Calu3 (cell line): ENCODE data around the gene MCM3AP. TPM values are rescaled to one million over a fixed set of nuclear protein-coding genes. Genes with fewer than 3 reads are reported as not detected.
"Not testable (repeated sequence)": the region's sequence is repeated elsewhere in the genome, so short reads cannot be mapped to it uniquely, and the experiment has no call there.

Source experiments
- BruUV-seq: library from RNA; stranded (reverse); fragments of 400-500 nt; replicated peaks from 2 replicates; lab custom pipeline; 2021; lab: Mats Ljungman, UMichigan
- CTCF ChIA-PET: fragments of 300-600 bp; sonication (Branson Sonifier 250); formaldehyde crosslinking; loops from one replicate; lab custom pipeline; 2022; ENCODE audit warnings: antibody characterized with exemption; lab: Charles Lee
- DNase-seq: peaks from one replicate; pipeline ENCODE4 v3.0.0; 2022
- H3K27ac Mint-ChIP-seq: one replicate; pipeline ENCODE4 v1.8.0; 2022; ENCODE audit warnings: mixed read lengths; ENCODE audit not compliant: unreplicated experiment
- H3K27me3 Mint-ChIP-seq: one replicate; pipeline ENCODE4 v1.8.0; 2022; ENCODE audit warnings: mixed read lengths; ENCODE audit not compliant: unreplicated experiment
- H3K36me3 Mint-ChIP-seq: one replicate; pipeline ENCODE4 v1.8.0; 2022; ENCODE audit warnings: mild to moderate bottlenecking, moderate library complexity, mixed read lengths; ENCODE audit not compliant: insufficient read depth, unreplicated experiment
- H3K4me1 Mint-ChIP-seq: one replicate; pipeline ENCODE4 v1.8.0; 2022; ENCODE audit warnings: mild to moderate bottlenecking, low read depth, mixed read lengths; ENCODE audit not compliant: unreplicated experiment
- H3K4me3 Mint-ChIP-seq: one replicate; pipeline ENCODE4 v1.8.0; 2022; ENCODE audit warnings: mild to moderate bottlenecking, low read depth, moderate library complexity, mixed read lengths; ENCODE audit not compliant: unreplicated experiment
- H3K9me3 Mint-ChIP-seq: one replicate; pipeline ENCODE4 v1.8.0; 2022; ENCODE audit warnings: low read depth, mixed read lengths; ENCODE audit not compliant: unreplicated experiment
- intact Hi-C: fragments of 100-400 bp; cut with micrococcal nuclease; formaldehyde crosslinking; loops from one replicate; pipeline ENCODE4 v1.10.0; 2022; ENCODE audit not compliant: unreplicated experiment
- total RNA-seq: library from RNA; stranded (reverse); gene quantifications from 2 replicates; pipeline ENCODE4 v1.2.3, GENCODE V29; 2022
- TF ChIP-seq, protein P1 (sequence below): fragments of 200-600 bp; IDR thresholded peaks from one replicate; pipeline ENCODE4 v1.8.0; 2022; ENCODE audit warnings: antibody characterized with exemption; ENCODE audit not compliant: unreplicated experiment

Gene MCM3AP
- total RNA-seq, 1 experiment from 2014 or later, result 64.1 TPM

DNA sequence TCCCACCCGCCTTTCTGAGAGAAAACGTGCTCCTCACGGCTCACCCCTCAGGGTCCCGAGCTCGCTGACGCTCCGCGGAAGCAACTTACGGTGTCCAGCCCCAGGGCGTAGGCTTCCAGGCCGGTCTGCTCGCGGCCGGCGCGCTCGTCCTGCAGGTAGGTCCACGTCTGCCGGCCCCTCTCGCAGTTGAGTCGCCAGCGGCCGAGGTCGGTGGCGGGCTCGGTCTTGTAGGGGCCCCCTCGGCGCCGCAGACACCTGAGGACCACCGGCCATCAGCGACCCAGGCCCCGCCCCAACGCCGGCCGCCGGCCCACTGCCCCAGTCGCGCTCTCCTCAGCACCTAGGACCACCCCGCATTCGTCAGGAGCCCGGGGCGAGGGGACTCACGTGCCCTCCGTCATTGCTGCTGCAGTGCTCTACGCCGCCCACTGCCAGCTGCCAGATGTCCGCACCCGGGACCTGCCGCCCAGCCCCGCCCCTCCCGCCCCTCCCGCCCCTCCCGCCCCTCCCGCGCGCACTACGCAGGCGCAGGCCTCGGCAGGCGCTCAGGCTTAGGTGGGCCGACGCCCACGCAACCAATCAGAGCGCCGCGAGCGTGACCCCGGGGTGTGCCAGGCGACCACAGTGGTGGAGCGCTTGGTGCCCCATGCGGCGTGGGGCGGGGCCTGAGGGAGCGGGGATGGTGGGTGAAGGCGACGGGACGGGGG lies 56.9 kb downstream of the MCM3AP start, which contains the start of gene LSS:
Gene LSS, minus strand, starts transcription at position 430 of the 707 bp plus-strand sequence. Its CDS starts 29 bp downstream, at position 401.
- peak; percentile 98 for DNase-seq
- Mint-ChIP-seq H3K4me1 (peaks cover 26% of the 10 kb centered on the region), H3K4me3 (peak within 1 kb of the TSS; percentile 83), H3K9me3 (no peaks in the 10 kb centered on the region), H3K27ac (peak within 1 kb of the TSS; percentile 85), H3K36me3 (peaks cover 44% of the 10 kb centered on the region), H3K27me3 (no peaks in the 10 kb centered on the region)
- TF ChIP-seq, protein P1, sequence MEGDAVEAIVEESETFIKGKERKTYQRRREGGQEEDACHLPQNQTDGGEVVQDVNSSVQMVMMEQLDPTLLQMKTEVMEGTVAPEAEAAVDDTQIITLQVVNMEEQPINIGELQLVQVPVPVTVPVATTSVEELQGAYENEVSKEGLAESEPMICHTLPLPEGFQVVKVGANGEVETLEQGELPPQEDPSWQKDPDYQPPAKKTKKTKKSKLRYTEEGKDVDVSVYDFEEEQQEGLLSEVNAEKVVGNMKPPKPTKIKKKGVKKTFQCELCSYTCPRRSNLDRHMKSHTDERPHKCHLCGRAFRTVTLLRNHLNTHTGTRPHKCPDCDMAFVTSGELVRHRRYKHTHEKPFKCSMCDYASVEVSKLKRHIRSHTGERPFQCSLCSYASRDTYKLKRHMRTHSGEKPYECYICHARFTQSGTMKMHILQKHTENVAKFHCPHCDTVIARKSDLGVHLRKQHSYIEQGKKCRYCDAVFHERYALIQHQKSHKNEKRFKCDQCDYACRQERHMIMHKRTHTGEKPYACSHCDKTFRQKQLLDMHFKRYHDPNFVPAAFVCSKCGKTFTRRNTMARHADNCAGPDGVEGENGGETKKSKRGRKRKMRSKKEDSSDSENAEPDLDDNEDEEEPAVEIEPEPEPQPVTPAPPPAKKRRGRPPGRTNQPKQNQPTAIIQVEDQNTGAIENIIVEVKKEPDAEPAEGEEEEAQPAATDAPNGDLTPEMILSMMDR, result no peak
- intact Hi-C loops, result loop anchor here (10.0 kb wide), 1 partner anchor 84 kb away; no protein-coding TSS in a partner anchor
- no TSS peak for BruUV-seq
- CTCF ChIA-PET, result no interaction called here

DNA sequence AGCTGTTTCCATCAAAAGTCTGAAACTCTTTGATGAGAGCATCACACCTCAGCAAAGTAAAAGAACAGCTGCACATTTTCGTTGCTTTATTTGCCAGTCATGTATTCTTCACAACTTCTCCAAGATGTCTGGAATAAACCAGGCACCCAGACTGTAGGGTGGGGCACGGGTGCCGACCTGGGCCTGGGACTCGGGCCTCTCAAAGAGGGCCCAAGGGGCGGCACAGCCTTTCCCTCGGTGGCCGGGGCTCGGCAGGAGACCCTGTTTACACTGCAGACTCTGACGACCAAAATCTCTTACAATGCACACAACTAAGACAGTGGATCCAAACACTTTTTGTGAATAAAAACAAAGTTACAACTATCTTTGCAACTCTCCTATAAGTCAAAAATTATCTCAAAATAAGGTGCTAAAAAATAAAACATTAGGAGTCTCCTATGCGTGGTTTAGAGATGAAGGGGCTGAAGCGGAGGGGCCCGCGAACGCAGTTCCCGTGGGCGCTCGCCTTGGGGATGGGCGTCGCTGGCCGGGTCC lies 57.5 kb downstream of the MCM3AP start:
- H3K36me3 Mint-ChIP-seq, result peaks cover 44% of the 10 kb centered on the region
- BruUV-seq, result no TSS peak
- peak overlapping the region; percentile 85 for H3K27ac Mint-ChIP-seq
- H3K4me3 Mint-ChIP-seq, result peak overlapping the region; percentile 83
- no peak for DNase-seq
- intact Hi-C loops, result loop anchor here (10.0 kb wide), 1 partner anchor 83 kb away; no protein-coding TSS in a partner anchor
- no peaks in the 10 kb centered on the region for H3K27me3 Mint-ChIP-seq
- TF ChIP-seq, protein P1, result no peak
- H3K4me1 Mint-ChIP-seq, result peaks cover 26% of the 10 kb centered on the region
- H3K9me3 Mint-ChIP-seq, result no peaks in the 10 kb centered on the region
- CTCF ChIA-PET, result no interaction called here

GRCh38 chr21:46226920-46227599 lies 58.4 kb downstream of the MCM3AP start:
- intact Hi-C loops, result loop anchor here (10.0 kb wide), 1 partner anchor 82 kb away; no protein-coding TSS in a partner anchor
- BruUV-seq, result no TSS peak
- no peaks in the 10 kb centered on the region for H3K27me3 Mint-ChIP-seq
- TF ChIP-seq, protein P1, result no peak
- H3K27ac Mint-ChIP-seq, result peak overlapping the region; percentile 44
- CTCF ChIA-PET, result no interaction called here
- H3K36me3 Mint-ChIP-seq, result peaks cover 50% of the 10 kb centered on the region
- H3K9me3 Mint-ChIP-seq, result no peaks in the 10 kb centered on the region
- DNase-seq, result no peak
- H3K4me3 Mint-ChIP-seq, result peak overlapping the region; percentile 83
- H3K4me1 Mint-ChIP-seq, result peaks cover 26% of the 10 kb centered on the region

GRCh38 chr21:46226146-46226545 lies 59.3 kb downstream of the MCM3AP start:
- peaks cover 42% of the 10 kb centered on the region for H3K36me3 Mint-ChIP-seq
- no peaks in the 10 kb centered on the region for H3K9me3 Mint-ChIP-seq
- no peak for DNase-seq
- no peaks in the 10 kb centered on the region for H3K27me3 Mint-ChIP-seq
- CTCF ChIA-PET, result no interaction called here
- no peak overlapping the region for H3K27ac Mint-ChIP-seq
- BruUV-seq, result no TSS peak
- TF ChIP-seq, protein P1, result no peak
- H3K4me1 Mint-ChIP-seq, result peaks cover 21% of the 10 kb centered on the region
- peak overlapping the region; percentile 83 for H3K4me3 Mint-ChIP-seq
- intact Hi-C loops, result loop anchor here (10.0 kb wide), 1 partner anchor 81 kb away; no protein-coding TSS in a partner anchor

DNA sequence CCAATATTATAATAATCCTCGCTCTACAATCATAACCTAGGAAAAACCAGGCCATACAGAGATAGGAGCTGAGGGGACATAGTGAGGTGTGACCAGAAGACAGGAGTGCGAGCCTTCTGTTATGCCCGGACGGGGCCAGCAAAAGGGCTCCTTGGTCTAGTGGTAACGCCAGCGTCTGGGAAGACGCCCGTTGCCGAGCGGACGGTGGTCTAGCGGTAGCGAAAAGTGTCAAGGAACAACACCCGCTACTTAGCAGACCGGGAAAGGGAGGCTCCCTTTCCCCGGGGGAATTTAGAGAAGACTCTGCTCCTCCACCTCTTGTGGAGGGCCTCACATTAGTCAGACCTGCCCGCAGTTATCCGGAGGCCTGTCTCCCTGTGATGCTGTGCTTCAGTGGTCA lies 61.8 kb downstream of the MCM3AP start:
- H3K9me3 Mint-ChIP-seq, H3K4me3 Mint-ChIP-seq, H3K27me3 Mint-ChIP-seq, DNase-seq, H3K27ac Mint-ChIP-seq, BruUV-seq, CTCF ChIA-PET: not testable (repeated sequence)
- peaks cover 25% of the 10 kb centered on the region for H3K4me1 Mint-ChIP-seq
- H3K36me3 Mint-ChIP-seq, result peaks cover 48% of the 10 kb centered on the region
- intact Hi-C loops, result loop anchor here (10.0 kb wide), 1 partner anchor 79 kb away; no protein-coding TSS in a partner anchor
